ENCODE data around the gene PHC2.

DNA sequence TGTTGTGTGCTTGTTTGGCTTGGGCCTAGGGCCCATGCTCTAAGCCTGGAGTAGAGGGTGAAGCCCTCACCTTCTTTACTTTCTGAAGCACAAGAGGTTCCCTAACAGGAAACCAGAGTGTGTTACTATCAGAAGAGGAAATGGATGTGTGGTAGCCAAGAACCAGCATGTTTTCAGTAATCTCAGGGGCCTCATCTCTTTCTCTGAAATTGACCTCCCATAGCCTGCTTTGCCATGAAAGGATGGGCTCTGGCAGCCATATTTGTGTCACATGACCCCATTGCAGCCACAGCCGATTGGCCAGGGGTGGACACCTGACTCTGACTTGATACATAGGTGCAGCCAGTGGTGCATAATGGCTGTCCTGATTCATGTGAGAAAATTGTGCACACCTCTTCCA, 128.6 kb downstream of the PHC2 start:
- TF ChIP-seq TAF1 (IDR thresholded peaks at IDR 0.05; ENCODE audit: low read depth) (no peak), CEBPB (IDR thresholded peaks at IDR 0.05) (no peak), ZBTB7A (IDR thresholded peaks at IDR 0.05; ENCODE audit: low read depth) (no peak), CREB1 (IDR thresholded peaks at IDR 0.05; ENCODE audit: low read depth) (no peak), YY1 (IDR thresholded peaks at IDR 0.05; ENCODE audit: low read depth) (peak; percentile 44; the same call in 1 of the 2 replicates), RAD21 (IDR thresholded peaks at IDR 0.05; ENCODE audit: low read depth) (no peak)
